Measurements from ENCODE around the gene CDC42EP1.
"Not testable (repeated sequence)": the region's sequence is repeated elsewhere in the genome, so short reads cannot be mapped to it uniquely, and the experiment has no call there.

The CDC42EP1 gene

GRCh38 chr22:37559901-37560607 is at the start of gene CDC42EP1:
CDC42EP1 (plus strand) TSS chr22:37560480; CDS start chr22:37566350, 5,870 bp downstream.
- no peak for DNase-seq

- DNase-seq = no peak
Measured at GRCh38 chr22:37511395-37512104, 48.7 kb upstream of the CDC42EP1 start.

GRCh38 chr22:37514526-37515051 is 45.7 kb upstream of the CDC42EP1 start:
- DNase-seq = no peak

GRCh38 chr22:37515901-37516300 is 44.4 kb upstream of the CDC42EP1 start:
- no peak for DNase-seq

- no peak for DNase-seq
Measured at GRCh38 chr22:37516456-37516855, 43.8 kb upstream of the CDC42EP1 start.

- no peak for DNase-seq
Measured at GRCh38 chr22:37517826-37518450, 42.3 kb upstream of the CDC42EP1 start.

GRCh38 chr22:37518509-37519267 is 41.6 kb upstream of the CDC42EP1 start:
- no peak for DNase-seq

GRCh38 chr22:37519268-37520195 is 40.7 kb upstream of the CDC42EP1 start, which contains the start of gene CARD10:
CARD10 (minus strand) TSS chr22:37519415; CDS start chr22:37519200, 215 bp downstream.
- DNase-seq = no peak

GRCh38 chr22:37520776-37521191 is 39.5 kb upstream of the CDC42EP1 start:
- no peak for DNase-seq

GRCh38 chr22:37521236-37521739 is 39.0 kb upstream of the CDC42EP1 start:
- no peak for DNase-seq

- DNase-seq = no peak
Measured at GRCh38 chr22:37522482-37522881, 37.8 kb upstream of the CDC42EP1 start.

GRCh38 chr22:37525073-37525745 is 35.1 kb upstream of the CDC42EP1 start:
- DNase-seq = peak; percentile 30 to 40

- no peak for DNase-seq
Measured at GRCh38 chr22:37525746-37526350, 34.4 kb upstream of the CDC42EP1 start.

GRCh38 chr22:37526376-37526775 is 33.9 kb upstream of the CDC42EP1 start:
- no peak for DNase-seq

- not testable (repeated sequence) for DNase-seq
Measured at GRCh38 chr22:37527081-37527752, 33.1 kb upstream of the CDC42EP1 start.

GRCh38 chr22:37527952-37528351 is 32.3 kb upstream of the CDC42EP1 start:
- not testable (repeated sequence) for DNase-seq

- DNase-seq = no peak
Measured at GRCh38 chr22:37529652-37530345, 30.5 kb upstream of the CDC42EP1 start.

- no peak for DNase-seq
Measured at GRCh38 chr22:37533995-37534394, 26.3 kb upstream of the CDC42EP1 start.

GRCh38 chr22:37534445-37534844 is 25.8 kb upstream of the CDC42EP1 start:
- DNase-seq = no peak

All from activated CD4-positive, alpha-beta T cell treated with anti-CD3 and anti-CD28 coated beads, Interleukin-2, amount 50 U/mL, for 4 hours (primary cell).